A549 (cell line): ENCODE measurements around the gene VWA8. TPM values are rescaled to one million over a fixed set of nuclear protein-coding genes. Genes with fewer than 3 reads are reported as not detected.

Source experiments
- ATAC-seq, 2 experiments: fragments of 200-7000 bp in 1 of 2; fragments of >200 bp in 1 of 2; cut with Nextera tagmentation in 1 of 2; cut with Tn5 transposase in 1 of 2; 3 replicates each; pipeline versions ENCODE4 v1.8.0 to v1.9.1; 2018 to 2020; ENCODE audit warnings: mild to moderate bottlenecking in 1 of 2, moderate library complexity in 1 of 2
- CTCF ChIA-PET: fragments of 300-600 bp; sonication (Branson Sonifier 250); formaldehyde crosslinking; extraction: SDS; loops from one replicate; lab custom pipeline; 2021; ENCODE audit warnings: antibody characterized with exemption, inconsistent platforms; lab: Yijun Ruan, JAX
- POLR2A ChIA-PET: fragments of 350-600 bp; formaldehyde crosslinking; extraction: SDS; loops from one replicate; lab custom pipeline; 2021; ENCODE audit warnings: antibody characterized with exemption, inconsistent platforms; lab: Yijun Ruan, JAX
- DNase-seq, 2 experiments: peaks; one replicate each; pipeline versions ENCODE4 v3.0.0 to v3.0.0-alpha.2; 2011 to 2016; ENCODE audit warnings: low read depth in 1 of 2, low spot score in 1 of 2
- FAIRE-seq: peaks from 2 replicates; lab custom pipeline; 2011; peaks lifted over from hg19 to GRCh38; lab: Jason Lieb, UNC
- H3K27ac ChIP-seq, 2 experiments: fragments of >200 bp; sonication (Bioruptor Twin); formaldehyde crosslinking; 3 replicates each; pipeline ENCODE4 v1.5.1; 2016 to 2017
- H3K4me1 ChIP-seq: fragments of >200 bp; sonication (Bioruptor Twin); formaldehyde crosslinking; 3 replicates; pipeline ENCODE4 v1.6.1; 2016
- H3K4me2 ChIP-seq: fragments of >200 bp; sonication (Bioruptor Twin); formaldehyde crosslinking; 3 replicates; pipeline ENCODE4 v1.6.1; 2016
- H3K4me3 ChIP-seq: fragments of >200 bp; sonication (Bioruptor Twin); formaldehyde crosslinking; 3 replicates; pipeline ENCODE4 v1.5.1; 2016
- H3K9me3 ChIP-seq: fragments of >200 bp; sonication (Bioruptor Twin); formaldehyde crosslinking; 3 replicates; pipeline ENCODE4 v1.6.1; 2016
- CBX8 ChIP-seq: fragments of 200-600 bp; sonication (generic); IDR thresholded peaks from 2 replicates; pipeline ENCODE4 v1.6.1; 2016
- CEBPB ChIP-seq, 2 experiments: fragments of >200 bp in 1 of 2; sonication (Bioruptor Twin) in 1 of 2; formaldehyde crosslinking in 1 of 2; IDR thresholded peaks; 2 replicates each; pipeline ENCODE4 v1.6.1; 2012 to 2016
- CHD4 ChIP-seq: fragments of 200-600 bp; sonication (generic); IDR thresholded peaks from 2 replicates; pipeline ENCODE4 v1.6.1; 2016; ENCODE audit warnings: antibody characterized with exemption, mild to moderate bottlenecking, borderline replicate concordance
- EHF ChIP-seq: fragments of 250-450 bp; sonication (Bioruptor Pico); IDR thresholded peaks from 2 replicates; pipeline ENCODE4 v1.5.0; 2020; ENCODE audit warnings: mild to moderate bottlenecking
- ESRRA ChIP-seq: fragments of 150-350 bp; IDR thresholded peaks from 2 replicates; pipeline ENCODE4 v1.6.1; 2014; ENCODE audit warnings: mild to moderate bottlenecking, low read length, borderline replicate concordance
- HOXA7 ChIP-seq: fragments of 250-450 bp; sonication (Bioruptor Pico); IDR thresholded peaks from 2 replicates; pipeline ENCODE4 v1.5.0; 2020; ENCODE audit warnings: mild to moderate bottlenecking, moderate library complexity
- HOXB5 ChIP-seq: fragments of 250-450 bp; sonication (Bioruptor Pico); IDR thresholded peaks from 2 replicates; pipeline ENCODE4 v1.5.0; 2020; ENCODE audit warnings: mild to moderate bottlenecking, moderate library complexity
- MAFK ChIP-seq: fragments of 450-650 bp; IDR thresholded peaks from 2 replicates; pipeline ENCODE4 v1.6.1; 2014; ENCODE audit not compliant: partially characterized antibody
- NFE2L2 ChIP-seq: fragments of 150-350 bp; conservative IDR thresholded peaks from 2 replicates; pipeline ENCODE4 v1.6.1; 2014; ENCODE audit warnings: low read length
- PHF8 ChIP-seq: fragments of 200-600 bp; sonication (generic); IDR thresholded peaks from 2 replicates; pipeline ENCODE4 v1.6.1; 2016; ENCODE audit warnings: low read depth, mild to moderate bottlenecking, antibody characterized with exemption, moderate library complexity, borderline replicate concordance
- POLR2A ChIP-seq: IDR thresholded peaks from 2 replicates; pipeline ENCODE4 v1.6.1; 2012; ENCODE audit warnings: mild to moderate bottlenecking, low read length
- POLR2AphosphoS2 ChIP-seq: conservative IDR thresholded peaks from 2 replicates; pipeline ENCODE4 v1.6.1; 2012; ENCODE audit warnings: low read length, improper control_type of control experiment, inconsistent platforms
- RAD21 ChIP-seq, 2 experiments: fragments of >200 bp in 1 of 2; sonication (Bioruptor Twin) in 1 of 2; formaldehyde crosslinking in 1 of 2; IDR thresholded peaks in 1 of 2; conservative IDR thresholded peaks in 1 of 2; 2 replicates in 1 of 2; 3 replicates in 1 of 2; pipeline ENCODE4 v1.6.1; 2012 to 2018; ENCODE audit warnings: inconsistent platforms in 1 of 2
- RARB ChIP-seq: fragments of 250-450 bp; sonication (Bioruptor Pico); IDR thresholded peaks from 2 replicates; pipeline ENCODE4 v1.8.0; 2021; ENCODE audit warnings: mild to moderate bottlenecking, moderate library complexity
- RCOR1 ChIP-seq: fragments of 150-350 bp; IDR thresholded peaks from 2 replicates; pipeline ENCODE4 v1.6.1; 2014; ENCODE audit warnings: antibody characterized with exemption, low read length, low read depth
- RFX5 ChIP-seq: fragments of 450-650 bp; IDR thresholded peaks from 2 replicates; pipeline ENCODE4 v1.7.1; 2014; ENCODE audit warnings: antibody characterized with exemption, mild to moderate bottlenecking, moderate library complexity
- SREBF2 ChIP-seq: fragments of 450-650 bp; IDR thresholded peaks from 2 replicates; pipeline ENCODE4 v1.6.1; 2014; ENCODE audit warnings: mild to moderate bottlenecking, moderate library complexity
- ZSCAN20 ChIP-seq: fragments of 250-450 bp; sonication (Bioruptor Pico); IDR thresholded peaks from 2 replicates; pipeline ENCODE4 v1.8.0; 2022; ENCODE audit warnings: mild to moderate bottlenecking, moderate library complexity
- WGBS: methylation state at CpG from one replicate; pipeline ENCODE4 v1.1.6; 2017; ENCODE audit errors: missing lambda C conversion rate; 5-methylcytosine and 5-hydroxymethylcytosine counted together
- polyA plus RNA-seq, 4 experiments: library from polyadenylated mRNA; depleted of rRNA in 3 of 4; stranded (reverse); fragments of >200 nt; fragmentation: RNase III in 1 of 4; extraction: RNeasy Plus Mini Kit Qiagen cat#74134 plus additional on column Dnase treatment in 1 of 4; gene quantifications; 2 replicates in 3 of 4; 3 replicates in 1 of 4; pipeline ENCODE4 v1.2.3, GENCODE V29; 2011 to 2017
- TF ChIP-seq, protein P1 (sequence below): fragments of 250-450 bp; sonication (Bioruptor Pico); IDR thresholded peaks from 2 replicates; pipeline ENCODE4 v1.5.0; 2020; ENCODE audit warnings: low read depth, mild to moderate bottlenecking, moderate library complexity
- TF ChIP-seq, protein P2 (sequence below): fragments of >200 bp; sonication (Bioruptor Twin); formaldehyde crosslinking; IDR thresholded peaks from 2 replicates; pipeline ENCODE4 v1.6.1; 2016
- TF ChIP-seq, protein P3 (sequence below): fragments of >200 bp; sonication (Bioruptor Twin); formaldehyde crosslinking; IDR thresholded peaks from 3 replicates; pipeline ENCODE4 v1.5.1; 2016
- TF ChIP-seq, protein P4 (sequence below): fragments of 150-350 bp; IDR thresholded peaks from 2 replicates; pipeline ENCODE4 v1.6.1; 2014; ENCODE audit warnings: low read depth, mild to moderate bottlenecking, low read length

Gene VWA8
- polyA plus RNA-seq, 2 of the 4 experiments (the other 2 are of a cell fraction), result 6.4 to 15.3 TPM

- Histone ChIP-seq H3K4me1 (no peaks in the 10 kb centered on the region), H3K4me3 (no peak overlapping the region)
- ChIA-PET POLR2A (no interaction called here), CTCF (no interaction called here)
- WGBS, result 88% methylated on average over 3 of the region's 3 CpGs
- TF ChIP-seq CEBPB (IDR thresholded peaks at IDR 0.05) (no peak), RAD21 (conservative IDR thresholded peaks at IDR 0.05 in 1 of 2, IDR thresholded peaks at IDR 0.05 in 1 of 2) (no peak), PHF8 (no peak), RFX5 (no peak), NFE2L2 (no peak)
- TF ChIP-seq, protein P1, sequence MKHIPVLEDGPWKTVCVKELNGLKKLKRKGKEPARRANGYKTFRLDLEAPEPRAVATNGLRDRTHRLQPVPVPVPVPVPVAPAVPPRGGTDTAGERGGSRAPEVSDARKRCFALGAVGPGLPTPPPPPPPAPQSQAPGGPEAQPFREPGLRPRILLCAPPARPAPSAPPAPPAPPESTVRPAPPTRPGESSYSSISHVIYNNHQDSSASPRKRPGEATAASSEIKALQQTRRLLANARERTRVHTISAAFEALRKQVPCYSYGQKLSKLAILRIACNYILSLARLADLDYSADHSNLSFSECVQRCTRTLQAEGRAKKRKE (CRISPR knock-in tag), result no peak
- TF ChIP-seq, protein P2, sequence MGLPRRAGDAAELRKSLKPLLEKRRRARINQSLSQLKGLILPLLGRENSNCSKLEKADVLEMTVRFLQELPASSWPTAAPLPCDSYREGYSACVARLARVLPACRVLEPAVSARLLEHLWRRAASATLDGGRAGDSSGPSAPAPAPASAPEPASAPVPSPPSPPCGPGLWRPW, result no peak
- TF ChIP-seq, all 56 proteins: peak for 0
- H3K27ac ChIP-seq, result no peak overlapping the region
- ATAC-seq, result no peak
- no peaks in the 10 kb centered on the region for H3K9me3 ChIP-seq
- H3K4me2 ChIP-seq, result no peak overlapping the region
- FAIRE-seq, result no peak
- no peak for DNase-seq
Measured at GRCh38 chr13:41675306-41675705, 285.6 kb downstream of the VWA8 start.

DNA sequence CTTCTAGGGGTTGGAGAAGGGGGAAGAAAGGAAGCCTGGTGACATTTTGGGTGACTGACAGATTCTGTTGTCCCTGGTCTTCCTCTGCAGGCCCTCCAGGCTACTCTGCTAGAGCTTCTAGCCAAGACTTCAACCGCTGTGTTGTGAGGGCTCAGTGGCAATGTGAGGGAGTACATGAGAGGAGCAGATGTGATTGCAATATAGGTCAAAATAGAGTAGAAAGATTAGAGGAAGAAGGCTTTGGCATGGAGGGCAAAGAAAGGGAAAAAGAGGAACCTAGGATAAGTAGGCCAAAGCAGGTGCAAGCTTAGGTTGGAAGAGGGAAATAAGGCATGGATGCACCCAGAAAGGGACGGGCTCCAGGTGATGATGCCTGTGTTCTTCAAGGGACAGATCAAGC is 286.7 kb downstream of the VWA8 start:
- Histone ChIP-seq H3K4me3 (no peak overlapping the region), H3K9me3 (no peaks in the 10 kb centered on the region), H3K4me1 (peaks cover 4% of the 10 kb centered on the region; the same call in 2 of the 3 replicates), H3K4me2 (no peak overlapping the region), H3K27ac (no peak overlapping the region)
- TF ChIP-seq CHD4 (no peak), RFX5 (no peak), MAFK (no peak), RARB (no peak), POLR2A (no peak), CBX8 (no peak), ESRRA (no peak), ZSCAN20 (CRISPR knock-in tag) (no peak), SREBF2 (no peak), HOXB5 (CRISPR knock-in tag) (no peak), POLR2AphosphoS2 (no peak), RCOR1 (no peak), HOXA7 (CRISPR knock-in tag) (no peak), EHF (CRISPR knock-in tag) (no peak)
- TF ChIP-seq, protein P3, sequence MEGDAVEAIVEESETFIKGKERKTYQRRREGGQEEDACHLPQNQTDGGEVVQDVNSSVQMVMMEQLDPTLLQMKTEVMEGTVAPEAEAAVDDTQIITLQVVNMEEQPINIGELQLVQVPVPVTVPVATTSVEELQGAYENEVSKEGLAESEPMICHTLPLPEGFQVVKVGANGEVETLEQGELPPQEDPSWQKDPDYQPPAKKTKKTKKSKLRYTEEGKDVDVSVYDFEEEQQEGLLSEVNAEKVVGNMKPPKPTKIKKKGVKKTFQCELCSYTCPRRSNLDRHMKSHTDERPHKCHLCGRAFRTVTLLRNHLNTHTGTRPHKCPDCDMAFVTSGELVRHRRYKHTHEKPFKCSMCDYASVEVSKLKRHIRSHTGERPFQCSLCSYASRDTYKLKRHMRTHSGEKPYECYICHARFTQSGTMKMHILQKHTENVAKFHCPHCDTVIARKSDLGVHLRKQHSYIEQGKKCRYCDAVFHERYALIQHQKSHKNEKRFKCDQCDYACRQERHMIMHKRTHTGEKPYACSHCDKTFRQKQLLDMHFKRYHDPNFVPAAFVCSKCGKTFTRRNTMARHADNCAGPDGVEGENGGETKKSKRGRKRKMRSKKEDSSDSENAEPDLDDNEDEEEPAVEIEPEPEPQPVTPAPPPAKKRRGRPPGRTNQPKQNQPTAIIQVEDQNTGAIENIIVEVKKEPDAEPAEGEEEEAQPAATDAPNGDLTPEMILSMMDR, result no peak
- TF ChIP-seq, protein P4, sequence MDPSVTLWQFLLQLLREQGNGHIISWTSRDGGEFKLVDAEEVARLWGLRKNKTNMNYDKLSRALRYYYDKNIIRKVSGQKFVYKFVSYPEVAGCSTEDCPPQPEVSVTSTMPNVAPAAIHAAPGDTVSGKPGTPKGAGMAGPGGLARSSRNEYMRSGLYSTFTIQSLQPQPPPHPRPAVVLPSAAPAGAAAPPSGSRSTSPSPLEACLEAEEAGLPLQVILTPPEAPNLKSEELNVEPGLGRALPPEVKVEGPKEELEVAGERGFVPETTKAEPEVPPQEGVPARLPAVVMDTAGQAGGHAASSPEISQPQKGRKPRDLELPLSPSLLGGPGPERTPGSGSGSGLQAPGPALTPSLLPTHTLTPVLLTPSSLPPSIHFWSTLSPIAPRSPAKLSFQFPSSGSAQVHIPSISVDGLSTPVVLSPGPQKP, result no peak
- ChIA-PET CTCF (interaction anchor here (0.6 kb wide), 1 partner anchor 433 kb away, joined by 3 read pairs; no protein-coding TSS in a partner anchor), POLR2A (no interaction called here)
- FAIRE-seq (no peak), ATAC-seq (no peak), DNase-seq (no peak)
- 43% methylated on average over 2 of the region's 2 CpGs for WGBS
